HS-27A (cell line): ENCODE data around the gene TATDN2.
"Not testable (repeated sequence)": the region's sequence is repeated elsewhere in the genome, so short reads cannot be mapped to it uniquely, and the experiment has no call there.

ENCODE experiments used
- DNase-seq: peaks from one replicate; pipeline ENCODE4 v3.0.0-alpha.2; 2012; ENCODE audit warnings: low read depth, missing footprints

Gene TATDN2

DNA sequence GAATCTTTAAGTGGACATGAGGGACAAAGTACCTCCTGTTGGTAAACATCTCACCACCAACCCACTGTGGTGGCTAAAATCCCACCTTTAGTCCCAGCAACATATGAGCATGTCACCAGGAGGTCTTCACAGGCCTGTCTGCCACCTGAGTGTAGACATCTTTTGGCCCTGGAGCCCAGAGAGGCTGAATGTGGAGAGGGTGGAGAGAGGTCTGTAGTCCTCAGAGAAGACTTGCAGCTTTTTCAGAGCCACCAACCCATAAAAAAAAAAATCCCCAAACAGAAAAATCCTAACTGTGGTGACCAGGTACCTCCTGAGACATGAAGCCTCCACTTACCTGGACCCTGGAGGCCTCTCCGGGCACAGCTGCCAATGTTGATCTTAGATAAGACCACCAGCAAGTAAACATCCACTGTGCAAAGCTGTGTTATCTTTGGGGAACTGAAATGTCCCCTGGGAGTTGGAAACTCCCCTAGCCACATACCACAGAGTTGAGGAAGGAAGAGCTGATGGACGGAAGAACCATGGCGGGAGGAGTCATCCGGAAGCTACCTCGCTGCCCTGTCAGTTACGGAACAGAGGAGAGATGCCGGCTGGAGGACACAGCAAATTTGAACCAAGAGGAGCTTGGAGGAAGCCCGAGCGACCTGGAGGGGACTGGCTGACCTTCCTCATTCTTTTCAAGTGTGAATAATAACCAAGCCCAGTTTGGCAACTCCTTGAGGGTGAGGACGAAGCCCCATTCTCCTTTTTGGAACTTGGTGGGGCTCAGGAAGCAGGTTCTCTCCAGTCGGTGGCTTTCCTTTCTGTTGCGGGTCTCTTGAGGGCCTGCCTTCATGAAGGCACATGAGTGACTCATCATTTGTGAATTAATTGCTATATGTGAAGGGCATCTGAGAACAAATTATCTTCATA, 44.5 kb downstream of the TATDN2 start, which contains the start of gene GHRL:
GHRL (minus strand) TSS at position 443 of the 915 bp plus-strand sequence. CDS start 2,767 bp downstream, outside the sequence.
- no peak for DNase-seq

- DNase-seq, result no peak
Measured at GRCh38 chr3:10294030-10294586, 45.8 kb downstream of the TATDN2 start.

DNA sequence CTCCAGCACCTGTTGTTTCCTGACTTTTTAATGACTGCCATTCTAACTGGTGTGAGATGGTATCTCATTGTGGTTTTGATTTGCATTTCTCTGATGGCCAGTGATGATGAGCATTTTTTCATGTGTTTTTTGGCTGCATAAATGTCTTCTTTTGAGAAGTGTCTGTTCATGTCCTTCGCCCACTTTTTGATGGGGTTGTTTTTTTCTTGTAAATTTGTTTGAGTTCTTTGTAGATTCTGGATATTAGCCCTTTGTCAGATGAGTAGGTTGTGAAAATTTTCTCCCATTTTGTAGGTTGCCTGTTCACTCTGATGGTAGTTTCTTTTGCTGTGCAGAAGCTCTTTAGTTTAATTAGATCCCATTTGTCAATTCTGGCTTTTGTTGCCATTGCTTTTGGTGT, 49.8 kb downstream of the TATDN2 start:
- DNase-seq, result not testable (repeated sequence)

- DNase-seq, result no peak
Measured at GRCh38 chr3:10299175-10299574, 50.9 kb downstream of the TATDN2 start.

DNA sequence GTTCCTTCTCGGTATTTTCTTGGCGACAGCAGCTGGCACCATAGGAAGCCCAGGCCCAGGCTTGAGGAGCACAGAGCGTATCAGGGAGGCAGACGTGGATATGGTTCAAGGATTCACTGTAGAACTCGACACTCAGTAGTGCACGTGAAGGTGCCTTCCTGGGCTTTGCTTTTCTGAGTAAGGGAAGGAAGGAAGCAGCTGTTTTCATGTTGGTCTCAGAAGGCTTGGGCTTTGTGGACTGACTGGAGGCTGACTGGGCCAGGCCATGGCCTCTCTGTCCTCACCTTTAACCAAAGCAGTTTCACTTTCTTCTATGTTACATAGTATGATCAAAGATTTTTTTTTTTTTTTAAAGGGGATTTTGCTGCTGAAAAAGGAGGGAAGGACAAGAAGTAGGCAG, 51.4 kb downstream of the TATDN2 start:
- no peak for DNase-seq

- no peak for DNase-seq
Measured at GRCh38 chr3:10300087-10300486, 51.8 kb downstream of the TATDN2 start.

DNA sequence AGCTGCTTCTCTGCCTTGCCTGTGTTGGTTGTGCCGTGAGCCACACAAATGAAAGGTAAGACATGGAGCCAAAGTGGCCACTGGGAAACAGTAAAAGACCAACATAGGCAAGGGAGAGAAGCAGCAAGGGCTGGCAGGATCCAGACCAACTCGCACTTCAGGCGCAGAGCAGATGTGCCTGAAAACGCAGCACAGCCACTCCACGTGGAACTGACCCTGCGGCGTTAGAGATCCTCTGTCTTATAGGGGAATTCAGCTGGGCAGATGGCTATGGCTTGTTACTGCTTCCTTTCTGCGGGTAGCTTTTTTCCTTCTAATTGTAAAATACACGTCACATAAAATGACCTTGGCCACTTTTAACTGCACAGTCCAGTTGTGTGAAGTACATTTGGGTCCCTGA, 54.8 kb downstream of the TATDN2 start:
- no peak for DNase-seq

- no peak for DNase-seq
Measured at GRCh38 chr3:10303785-10304184, 55.5 kb downstream of the TATDN2 start.

DNA sequence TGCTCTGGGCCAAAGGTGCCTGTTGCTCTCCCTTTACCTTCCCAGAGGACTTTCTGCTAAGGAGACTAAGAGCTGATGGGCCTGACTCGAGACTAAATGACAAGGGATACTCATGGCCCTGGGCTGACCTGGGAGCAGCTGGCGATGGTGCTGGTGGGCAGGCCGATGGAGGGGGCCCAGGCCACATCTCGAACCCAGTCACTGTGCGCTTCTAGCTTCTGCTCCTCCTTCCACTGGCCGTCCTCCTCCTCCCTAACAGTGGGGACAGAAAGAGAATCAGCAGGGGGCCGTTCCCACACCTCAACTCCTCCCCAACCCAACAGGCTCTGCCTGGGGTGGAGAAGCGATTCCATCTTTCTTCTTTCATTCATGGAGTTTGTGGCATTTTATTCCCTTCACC, 56.6 kb downstream of the TATDN2 start:
- DNase-seq, result no peak

GRCh38 chr3:10305331-10305902, 57.2 kb downstream of the TATDN2 start:
- no peak for DNase-seq

GRCh38 chr3:10306156-10306555, 57.9 kb downstream of the TATDN2 start:
- DNase-seq, result no peak

- no peak for DNase-seq
Measured at GRCh38 chr3:10308678-10309077, 60.4 kb downstream of the TATDN2 start.

GRCh38 chr3:10309736-10310135, 61.5 kb downstream of the TATDN2 start:
- no peak for DNase-seq

- no peak for DNase-seq
Measured at GRCh38 chr3:10310578-10310977, 62.3 kb downstream of the TATDN2 start.

GRCh38 chr3:10311710-10312109, 63.5 kb downstream of the TATDN2 start:
- no peak for DNase-seq

DNA sequence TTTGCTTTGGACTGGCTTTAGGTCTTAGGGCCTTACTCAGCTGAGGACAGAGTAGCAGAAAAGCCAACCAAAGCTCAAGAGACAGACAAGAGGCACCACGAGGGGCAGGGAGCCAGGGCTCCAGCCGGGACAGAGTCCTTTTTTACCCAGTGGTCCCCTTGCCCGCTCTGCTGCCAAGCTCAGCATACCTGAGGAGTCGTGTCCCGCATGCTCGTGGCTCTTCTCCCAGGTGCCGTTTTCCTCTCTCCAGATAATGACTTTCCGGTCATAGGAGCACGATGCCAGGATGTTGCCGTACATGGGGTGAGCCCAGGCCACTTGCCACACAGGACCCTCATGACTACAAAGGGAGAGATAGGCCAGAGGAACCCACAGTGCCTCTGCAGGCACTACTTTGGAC, 64.1 kb downstream of the TATDN2 start:
- no peak for DNase-seq

GRCh38 chr3:10312861-10313260, 64.6 kb downstream of the TATDN2 start:
- DNase-seq, result no peak

DNA sequence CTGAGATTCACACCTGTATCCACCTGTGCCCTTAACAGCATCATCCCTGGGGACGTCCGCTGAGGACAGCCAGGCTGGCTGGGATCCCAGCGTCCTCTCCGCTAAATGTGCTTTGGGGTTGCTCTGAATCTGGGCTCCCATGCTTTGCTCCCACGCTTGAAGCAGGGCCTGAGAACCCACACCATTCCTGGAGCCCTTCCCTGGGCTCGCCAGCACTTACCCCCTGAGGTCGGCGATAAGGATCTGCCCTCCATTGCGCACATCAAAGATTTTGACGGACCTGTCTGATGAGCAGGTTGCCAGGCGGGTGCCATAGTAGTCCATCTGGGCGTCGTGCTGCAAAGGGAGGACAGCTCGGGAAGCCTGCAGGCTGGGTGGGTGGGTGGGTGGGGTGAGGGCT, 66.8 kb downstream of the TATDN2 start:
- no peak for DNase-seq

- no peak for DNase-seq
Measured at GRCh38 chr3:10315771-10316344, 67.6 kb downstream of the TATDN2 start.

DNA sequence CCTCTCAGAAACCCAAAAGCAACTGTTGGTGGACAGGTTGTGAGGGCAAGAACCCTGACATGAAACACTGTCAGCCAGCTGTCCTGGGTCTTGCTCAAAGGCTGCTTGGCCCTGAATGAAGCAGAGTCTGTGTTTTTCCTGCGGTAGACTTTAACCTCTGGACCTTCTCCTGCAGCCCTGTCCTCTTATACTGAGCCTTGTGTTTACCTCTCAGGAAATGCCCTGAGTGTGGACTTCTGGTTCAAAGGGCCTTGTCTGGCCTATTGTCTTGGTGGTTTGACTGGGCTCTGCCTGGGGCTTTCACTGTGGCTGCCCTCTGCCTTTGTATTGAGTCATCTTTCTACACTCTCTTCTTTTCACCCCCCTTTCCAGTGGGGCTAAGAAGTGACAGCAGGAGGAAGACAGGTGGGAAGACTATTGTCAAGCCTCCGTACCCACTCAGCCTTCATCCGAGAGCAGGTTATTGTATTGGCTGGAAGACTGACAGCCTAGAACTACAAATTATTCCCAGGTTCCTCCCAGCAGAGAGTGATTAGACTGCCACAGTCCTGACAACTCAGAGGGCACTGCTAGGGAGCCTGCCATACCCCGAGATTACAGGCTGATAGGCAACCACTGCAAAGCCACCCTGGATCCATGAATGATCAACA, 69.2 kb downstream of the TATDN2 start:
- DNase-seq, result no peak

DNA sequence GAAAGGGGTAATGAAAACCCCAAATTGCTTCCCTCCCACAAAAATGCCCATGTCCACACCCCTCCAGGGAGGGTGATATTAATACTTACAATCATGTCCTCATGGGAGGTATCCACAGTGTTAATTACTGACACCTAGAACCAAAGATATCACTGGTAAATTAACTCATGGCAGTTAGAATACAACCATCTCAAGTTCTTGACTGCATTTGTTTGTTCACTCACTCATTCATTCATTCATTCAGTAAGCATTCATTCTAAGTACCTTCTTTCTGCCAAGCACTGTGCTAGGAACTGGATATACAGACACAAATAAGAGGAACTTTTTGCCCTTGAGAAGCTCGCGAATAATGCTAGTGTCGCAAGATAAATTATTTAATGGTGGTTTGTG, 69.7 kb downstream of the TATDN2 start:
- no peak for DNase-seq

GRCh38 chr3:10319251-10319650, 71.0 kb downstream of the TATDN2 start:
- DNase-seq, result no peak
